HuH-7 (cell line): ENCODE results near the gene ANXA2.
A peak's percentile ranks its signal among the peaks of the same experiment; 100 is the strongest.

Source experiments
- DNase-seq: peaks from one replicate; pipeline ENCODE4 v3.0.0; 2011; ENCODE audit warnings: low spot score

Gene ANXA2

GRCh38 chr15:60370105-60370868, 27.5 kb downstream of the ANXA2 start:
- DNase-seq, result no peak

DNA sequence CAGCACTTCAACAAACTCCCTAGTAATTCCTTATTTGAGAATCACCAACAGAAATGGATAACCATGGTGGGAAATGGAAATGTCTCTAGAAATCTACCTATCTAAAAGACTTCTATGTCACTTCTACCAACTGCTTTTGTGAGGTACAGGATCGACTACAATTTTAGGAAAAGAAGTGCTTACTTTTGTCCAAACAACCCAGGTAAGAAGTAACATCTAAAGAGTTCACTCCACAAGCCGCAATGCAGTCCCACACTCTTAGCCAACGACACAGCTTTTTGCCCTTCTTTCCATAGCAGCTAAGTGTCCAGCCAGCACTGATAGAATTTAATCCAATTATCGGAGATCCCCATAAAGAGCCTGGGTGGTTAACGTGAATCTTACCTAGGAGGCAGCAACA, 28.1 kb downstream of the ANXA2 start:
- no peak for DNase-seq

DNA sequence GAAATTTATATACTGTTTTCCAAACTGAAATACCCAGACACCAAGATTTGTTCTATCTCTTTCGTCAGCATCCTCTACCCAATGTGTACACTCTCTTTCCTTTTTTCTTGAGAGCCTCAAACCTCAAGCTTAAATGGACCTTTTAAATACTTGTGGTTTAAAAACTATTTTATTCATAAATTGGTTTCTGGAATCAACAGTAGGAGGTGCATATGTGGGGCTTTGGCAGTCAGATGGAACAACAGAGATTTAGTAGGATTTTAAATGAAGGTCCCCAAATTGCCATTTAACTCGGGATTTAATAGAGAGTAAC, 33.2 kb downstream of the ANXA2 start:
- no peak for DNase-seq

GRCh38 chr15:60363903-60364611, 33.7 kb downstream of the ANXA2 start:
- DNase-seq, result no peak

GRCh38 chr15:60363087-60363549, 34.7 kb downstream of the ANXA2 start:
- no peak for DNase-seq

DNA sequence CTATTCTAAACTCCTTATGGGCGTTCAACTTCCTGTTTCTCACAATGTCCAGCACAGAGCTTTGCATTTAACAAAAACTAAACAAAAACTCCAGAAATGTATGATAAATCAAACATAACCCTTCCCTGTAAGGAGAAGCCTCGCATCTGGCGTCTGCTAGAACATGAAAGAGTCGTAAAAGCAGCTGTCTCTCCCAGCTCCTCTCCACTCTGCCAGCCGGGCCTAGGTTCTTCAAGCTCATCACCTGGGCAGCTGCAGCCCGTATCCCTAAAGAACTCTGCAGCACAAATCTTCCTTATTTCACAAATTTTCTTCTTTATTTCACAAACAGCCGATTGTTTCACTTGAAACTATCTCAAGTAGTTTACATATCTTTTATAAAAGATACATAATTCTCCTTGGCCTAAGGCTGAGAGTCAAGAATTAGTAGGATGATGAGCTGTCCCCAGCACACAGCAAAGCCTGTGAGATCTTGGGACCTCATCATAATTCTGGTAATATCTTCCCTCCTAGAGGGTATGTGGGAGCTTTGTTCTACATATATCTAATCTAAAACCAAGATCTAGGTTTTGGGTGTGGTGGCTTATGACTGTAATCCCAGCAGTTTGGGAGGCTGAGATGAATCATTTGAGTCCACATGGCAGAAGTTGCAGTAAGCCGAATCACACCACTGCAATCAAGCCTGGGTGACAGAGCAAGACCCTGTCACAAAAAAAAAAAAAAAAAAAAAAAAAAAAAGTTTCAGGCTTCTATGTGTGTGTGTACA, 35.3 kb downstream of the ANXA2 start:
- DNase-seq, result no peak

DNA sequence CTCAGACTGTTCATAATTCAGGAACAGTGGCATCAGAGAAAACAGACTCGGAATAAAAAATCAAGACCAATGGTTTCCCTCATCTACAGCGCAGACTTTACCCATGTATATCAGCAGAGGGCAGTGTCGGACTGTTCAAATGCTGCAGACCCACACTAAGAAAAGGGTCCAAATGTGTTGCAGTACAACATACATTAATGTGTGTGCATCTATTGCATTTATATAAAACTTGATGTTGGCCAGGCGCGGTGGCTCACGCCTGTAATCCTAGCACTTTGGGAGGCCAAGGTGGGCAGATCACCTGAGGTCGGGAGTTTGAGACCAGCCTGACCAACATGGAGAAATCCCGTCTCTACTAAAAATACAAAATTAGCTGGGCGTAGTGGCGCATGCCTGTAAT, 38.0 kb downstream of the ANXA2 start:
- DNase-seq, result peak; percentile 59

DNA sequence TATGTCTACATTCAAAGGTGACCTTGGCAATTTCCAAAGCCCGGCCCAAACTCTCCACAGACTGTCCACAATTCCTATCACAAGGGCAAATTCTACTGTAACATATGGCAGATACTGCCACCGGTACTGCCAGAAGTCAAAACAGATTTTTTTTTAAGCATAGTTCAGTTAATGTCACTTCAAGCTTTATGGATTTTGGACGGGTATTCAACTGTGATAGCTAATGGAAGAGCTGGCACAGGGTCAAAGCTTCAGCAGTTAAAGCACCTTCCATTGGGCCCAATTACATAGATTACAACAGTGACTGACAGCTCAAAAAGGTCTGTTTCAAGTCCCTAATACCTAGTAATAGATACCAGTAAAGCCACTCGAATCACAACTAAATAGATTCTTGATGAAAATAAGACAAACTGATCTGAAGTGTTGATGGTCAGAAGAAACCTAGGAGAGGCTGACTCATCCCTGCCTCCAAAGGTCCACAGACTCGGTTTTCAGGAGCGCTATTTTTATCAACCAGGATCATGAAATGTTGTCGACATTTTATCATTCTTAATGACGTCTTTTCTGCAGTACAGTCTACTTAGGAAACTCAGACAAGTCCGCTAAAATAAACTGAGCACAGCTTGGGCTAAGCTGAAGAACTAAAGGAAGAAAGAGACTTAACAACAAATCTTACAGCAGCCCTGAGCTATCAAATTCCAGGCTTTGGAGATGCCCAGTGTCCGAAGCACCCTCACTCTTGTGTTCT, 38.7 kb downstream of the ANXA2 start:
- DNase-seq, result no peak

- no peak for DNase-seq
Measured at GRCh38 chr15:60356832-60357231, 41.0 kb downstream of the ANXA2 start.

GRCh38 chr15:60355148-60355857, 42.5 kb downstream of the ANXA2 start:
- no peak for DNase-seq

DNA sequence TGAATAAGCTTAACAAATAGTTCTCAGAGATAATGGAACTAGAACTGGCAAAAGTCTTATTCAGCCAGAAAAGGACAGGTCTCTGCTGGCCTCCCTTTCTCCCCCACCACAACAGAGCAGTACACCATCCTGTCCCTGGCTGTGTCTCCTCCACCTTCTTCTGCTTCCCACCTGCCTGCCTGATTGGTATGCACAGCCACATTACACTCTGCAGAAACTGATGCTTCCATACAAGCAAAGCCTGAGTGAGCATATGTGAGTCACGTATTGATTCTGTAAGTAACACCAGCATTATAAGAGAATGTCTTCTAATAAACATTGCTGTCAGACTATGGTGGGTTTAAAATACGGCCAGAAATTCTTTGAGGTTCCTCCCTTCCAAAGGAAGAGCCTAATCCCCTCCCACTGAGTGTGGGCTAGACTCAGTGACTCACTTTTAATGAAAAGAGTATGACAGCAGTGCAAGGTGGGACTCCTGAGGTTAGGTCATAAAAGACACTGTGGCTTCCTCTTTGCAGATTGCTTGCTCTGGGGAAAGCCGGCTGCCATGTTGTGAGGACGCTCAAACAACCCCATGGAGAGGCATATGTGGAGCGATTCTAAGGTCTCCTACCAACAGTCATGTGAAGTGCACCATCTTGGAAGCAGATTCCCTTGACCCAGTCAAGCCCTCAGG, 44.4 kb downstream of the ANXA2 start:
- no peak for DNase-seq

- no peak for DNase-seq
Measured at GRCh38 chr15:60352525-60352924, 45.3 kb downstream of the ANXA2 start.

DNA sequence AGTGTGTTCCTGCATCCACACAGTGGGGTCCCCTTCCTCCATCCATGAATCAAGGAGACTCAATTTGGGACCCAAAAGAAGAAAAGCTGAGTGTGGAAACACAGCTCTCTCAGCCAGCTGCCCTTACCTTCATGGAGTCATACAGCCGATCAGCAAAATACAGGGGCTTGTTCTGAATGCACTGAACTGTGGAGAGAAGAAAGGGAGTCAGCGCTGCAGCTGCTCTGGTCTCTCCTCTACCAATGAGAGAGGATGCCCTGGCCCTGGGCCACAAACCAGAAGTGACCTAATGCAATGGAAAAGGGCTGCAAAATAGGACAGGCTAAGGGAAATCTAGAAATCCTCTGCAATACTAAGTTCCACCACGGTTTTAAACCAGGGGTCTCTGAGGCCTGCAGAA, 46.7 kb downstream of the ANXA2 start:
- no peak for DNase-seq

DNA sequence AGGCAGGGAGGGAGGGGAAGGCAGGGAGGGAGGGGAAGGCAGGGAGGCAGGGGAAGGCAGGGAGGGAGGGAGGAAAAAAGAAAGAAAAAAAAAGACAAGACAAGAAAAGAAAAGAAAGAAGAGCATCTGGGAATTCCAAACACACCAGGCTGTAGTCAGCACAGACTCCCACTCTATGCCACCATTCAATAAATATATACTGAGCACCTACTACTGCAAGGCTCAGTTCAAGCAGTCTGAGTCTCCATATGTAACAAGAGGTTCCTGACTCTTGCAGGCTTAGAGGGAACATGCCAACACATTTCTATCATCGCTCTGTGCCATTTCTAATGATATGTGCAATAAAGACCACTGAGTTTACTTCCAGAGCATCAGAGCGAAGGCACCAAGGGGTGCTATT, 47.7 kb downstream of the ANXA2 start:
- DNase-seq, result no peak

GRCh38 chr15:60349589-60349988, 48.2 kb downstream of the ANXA2 start:
- DNase-seq, result no peak

DNA sequence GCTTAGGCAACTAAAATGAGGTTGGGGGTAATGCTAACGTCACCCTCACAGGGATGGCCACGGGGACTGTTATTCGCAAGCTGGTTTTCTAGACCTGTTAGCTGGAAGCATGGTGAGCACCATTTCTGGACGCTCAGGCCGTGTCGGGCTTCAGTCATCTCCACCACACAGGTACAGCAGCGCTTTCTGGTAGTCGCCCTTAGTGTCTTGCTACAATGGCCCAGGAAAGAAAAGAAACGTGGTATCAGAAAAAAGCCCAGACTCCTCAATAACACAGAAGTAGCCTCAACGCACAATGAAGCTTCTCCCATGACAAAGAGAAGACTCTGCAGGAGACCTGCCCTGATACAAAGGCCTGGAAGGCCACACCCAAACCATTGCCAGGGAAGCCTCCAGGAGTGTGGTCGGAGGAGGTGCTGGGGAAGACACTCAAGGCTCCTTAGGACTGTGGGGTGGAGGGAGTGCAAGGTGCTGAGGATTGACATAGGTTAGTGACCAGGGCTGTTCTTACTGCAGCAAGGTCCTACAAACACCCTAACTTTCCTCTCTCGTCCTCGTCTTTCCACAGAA, 50.2 kb downstream of the ANXA2 start:
- no peak for DNase-seq

GRCh38 chr15:60346653-60347052, 51.1 kb downstream of the ANXA2 start:
- no peak for DNase-seq

DNA sequence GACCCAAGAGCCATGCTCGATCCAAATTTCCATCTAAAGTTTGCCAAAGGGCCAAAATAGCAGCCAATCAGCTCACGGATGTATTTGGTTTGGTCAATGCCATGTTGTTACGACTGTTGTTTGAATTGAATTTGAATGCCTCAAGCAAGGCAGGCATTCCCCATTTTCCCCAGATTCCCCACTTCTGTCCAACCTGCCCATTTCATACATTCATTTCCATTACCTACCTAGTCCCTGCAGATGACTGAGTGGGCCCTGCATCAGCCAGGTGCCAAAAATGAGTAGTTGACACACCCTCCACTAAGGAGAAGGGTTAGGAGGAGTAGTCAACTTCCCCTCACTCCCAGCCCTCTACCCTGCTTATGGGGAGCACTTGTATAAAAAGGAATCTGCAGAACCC, 51.7 kb downstream of the ANXA2 start:
- no peak for DNase-seq

DNA sequence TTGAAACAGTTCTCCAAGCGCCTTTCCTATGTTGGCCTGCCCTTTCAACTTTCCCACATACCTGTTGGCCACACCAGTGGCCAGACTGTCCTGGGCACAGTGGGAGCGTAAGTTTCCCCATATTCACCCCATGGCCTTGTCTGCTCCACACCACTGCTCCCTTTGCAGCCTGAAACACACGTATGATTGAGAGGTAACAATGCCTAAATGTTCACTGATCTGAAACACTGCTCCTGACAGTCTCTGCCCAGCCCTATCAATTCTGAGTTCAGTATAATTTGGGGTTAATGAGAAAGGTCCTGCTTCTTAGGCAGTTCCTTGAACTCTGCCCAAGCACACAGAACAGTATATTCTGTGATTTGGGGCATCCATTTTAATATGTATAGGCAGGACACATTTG, 52.2 kb downstream of the ANXA2 start:
- no peak for DNase-seq

- DNase-seq, result no peak
Measured at GRCh38 chr15:60344987-60345386, 52.8 kb downstream of the ANXA2 start.

GRCh38 chr15:60344461-60344860, 53.3 kb downstream of the ANXA2 start:
- DNase-seq, result no peak
